H1 (cell line): Measurements from ENCODE around the gene NHSL2.

Source experiments
- BRCA1 ChIP-seq: IDR thresholded peaks from 2 replicates; pipeline ENCODE4 v1.6.1; 2012; ENCODE audit warnings: low read depth, low read length, improper control_type of control experiment
- CEBPB ChIP-seq: IDR thresholded peaks from 2 replicates; pipeline ENCODE4 v1.6.1; 2012; ENCODE audit warnings: low read depth, low read length
- CTCF ChIP-seq, 3 experiments: IDR thresholded peaks; 1 replicate in 2 of 3; 2 replicates in 1 of 3; pipeline versions ENCODE4 v1.5.1 to v1.6.1; 2011; ENCODE audit warnings: low read length in 3 of 3, mild to moderate bottlenecking in 3 of 3, inconsistent platforms in 2 of 3, low read depth in 1 of 3, moderate library complexity in 1 of 3; ENCODE audit not compliant: insufficient read depth in 1 of 3; ENCODE audit errors: control extremely low read depth in 1 of 3
- EP300 ChIP-seq, 2 experiments: IDR thresholded peaks; 1 replicate in 1 of 2; 2 replicates in 1 of 2; pipeline ENCODE4 v1.6.1; 2011 to 2012; ENCODE audit warnings: low read depth in 2 of 2, low read length in 2 of 2, mild to moderate bottlenecking in 2 of 2, borderline replicate concordance in 1 of 2, inconsistent platforms in 1 of 2, moderate library complexity in 1 of 2
- HDAC6 ChIP-seq: IDR thresholded peaks from one replicate; pipeline ENCODE4 v1.7.1; 2012; ENCODE audit warnings: low read depth, mild to moderate bottlenecking, inconsistent platforms, low read length, moderate library complexity
- PHF8 ChIP-seq: fragments of 200-600 bp; sonication (generic); conservative IDR thresholded peaks from 2 replicates; pipeline ENCODE4 v1.7.1; 2012; ENCODE audit warnings: low read depth, mild to moderate bottlenecking, inconsistent platforms, low read length, moderate library complexity
- POLR2A ChIP-seq, 2 experiments: IDR thresholded peaks; 1 replicate in 1 of 2; 2 replicates in 1 of 2; pipeline ENCODE4 v1.6.1; 2011; ENCODE audit warnings: low read depth in 2 of 2, low read length in 2 of 2, mild to moderate bottlenecking in 2 of 2; ENCODE audit errors: control extremely low read depth in 1 of 2
- RNF2 ChIP-seq: fragments of 200-900, 300-1000 bp; sonication (generic); IDR thresholded peaks from 2 replicates; pipeline ENCODE4 v1.7.1; 2016; ENCODE audit warnings: borderline replicate concordance, low read depth, mild to moderate bottlenecking, antibody characterized with exemption, low read length; ENCODE audit not compliant: poor library complexity, severe bottlenecking; ENCODE audit errors: missing control alignments

GRCh38 chrX:72038868-72039267, 128.2 kb downstream of the NHSL2 start:
- TF ChIP-seq EP300 (IDR thresholded peaks at IDR 0.05; ENCODE audit: borderline replicate concordance in 1 of 2, low read depth in 2 of 2, low read length in 2 of 2) (no peak), HDAC6 (no peak), PHF8 (no peak), RNF2 (no peak), CTCF (IDR thresholded peaks at IDR 0.05; ENCODE audit: control extremely low read depth in 1 of 3, insufficient read depth in 1 of 3, low read depth in 1 of 3, low read length in 3 of 3) (no peak), POLR2A (IDR thresholded peaks at IDR 0.05; ENCODE audit: control extremely low read depth in 1 of 2, low read depth in 2 of 2, low read length in 2 of 2) (no peak), BRCA1 (no peak), CEBPB (no peak)
